Measurements from ENCODE around the gene SLC9A7. TPM values are rescaled to one million over a fixed set of nuclear protein-coding genes. Genes with fewer than 3 reads are reported as not detected.
A peak's percentile ranks its signal among the peaks of the same experiment; 100 is the strongest.

Gene SLC9A7
- total RNA-seq, 1 experiment from 2014 or later = 10.6 TPM

DNA sequence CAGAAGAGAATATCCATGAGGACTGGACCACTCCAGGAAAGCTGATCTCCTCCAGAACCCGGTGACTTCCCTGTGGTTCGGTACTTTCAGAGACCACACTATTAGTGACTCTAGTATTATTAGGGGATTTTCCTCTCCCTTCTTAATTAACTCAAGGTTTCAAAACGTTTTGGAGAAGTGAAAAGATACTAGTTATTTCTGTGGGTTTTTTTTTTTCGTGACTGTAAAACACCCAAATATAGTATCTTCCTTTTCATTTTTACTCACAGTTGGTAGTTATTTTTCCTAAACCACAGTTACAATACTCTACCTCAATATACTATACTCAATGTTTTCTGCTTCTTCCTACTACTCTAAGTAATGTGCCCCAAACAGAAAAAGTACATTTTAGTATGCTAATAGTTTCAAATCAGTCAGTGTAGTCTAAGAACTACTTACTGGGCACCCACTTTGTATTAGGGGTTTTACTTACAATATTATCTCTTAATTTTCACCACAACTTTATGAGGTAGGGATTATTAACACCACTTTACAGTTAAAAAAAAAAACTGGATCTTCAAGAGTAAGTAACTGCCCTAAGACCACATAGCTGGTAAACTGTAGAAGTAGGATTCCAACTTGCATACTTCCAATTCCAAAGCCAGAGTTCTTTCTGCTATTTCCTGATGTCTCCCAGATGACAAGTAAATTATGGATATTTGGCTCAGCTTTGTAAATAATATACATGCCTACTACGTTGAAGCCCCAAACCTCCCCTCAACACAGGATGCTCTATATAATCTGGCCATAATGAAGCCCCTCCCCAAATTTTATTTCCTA is 45.0 kb downstream of the SLC9A7 start:
- in situ Hi-C loops (cut with HindIII; ENCODE audit: low pct_unique_long_range_greater_than_20kb, low sequenced_read_pairs) = no loop called here
- no peak for DNase-seq (ENCODE audit: low read depth)

GRCh38 chrX:46712764-46713163 is 46.2 kb downstream of the SLC9A7 start:
- in situ Hi-C loops (cut with HindIII; ENCODE audit: low pct_unique_long_range_greater_than_20kb, low sequenced_read_pairs) = no loop called here
- DNase-seq (ENCODE audit: low read depth) = no peak

DNA sequence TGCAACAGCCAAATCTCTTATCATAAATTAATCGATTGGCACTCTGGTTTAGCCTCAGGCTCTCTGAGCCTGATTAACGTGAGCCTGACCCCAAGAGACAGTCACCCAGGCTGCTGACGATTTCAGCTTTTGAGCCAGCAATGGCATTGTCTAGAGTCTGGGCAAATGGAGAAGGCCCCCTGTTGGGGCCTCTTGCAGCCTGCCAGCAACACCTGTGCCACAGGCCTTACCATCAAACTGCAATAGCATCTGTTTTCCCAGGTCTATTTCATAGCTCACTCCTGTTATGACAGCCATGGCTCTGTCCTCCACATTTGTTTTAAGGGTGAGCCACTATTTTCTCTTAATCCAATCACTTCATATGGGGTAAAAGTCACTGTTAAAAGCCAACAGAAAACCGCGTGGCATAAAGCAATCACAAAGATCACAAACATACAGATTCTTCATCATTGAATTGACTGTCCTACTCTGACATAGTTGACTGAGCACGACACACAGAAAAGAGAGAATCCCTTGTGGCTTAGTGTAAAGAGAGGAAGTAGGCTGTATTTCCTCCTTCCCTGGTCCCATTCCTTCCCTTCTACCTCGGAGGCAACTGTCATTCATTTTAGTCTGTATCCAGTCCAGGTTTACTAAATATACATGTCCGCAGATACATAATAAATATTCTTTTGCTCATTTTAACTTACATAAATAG is 47.8 kb downstream of the SLC9A7 start:
- in situ Hi-C loops (cut with HindIII; ENCODE audit: low pct_unique_long_range_greater_than_20kb, low sequenced_read_pairs) = no loop called here
- DNase-seq (ENCODE audit: low read depth) = no peak

DNA sequence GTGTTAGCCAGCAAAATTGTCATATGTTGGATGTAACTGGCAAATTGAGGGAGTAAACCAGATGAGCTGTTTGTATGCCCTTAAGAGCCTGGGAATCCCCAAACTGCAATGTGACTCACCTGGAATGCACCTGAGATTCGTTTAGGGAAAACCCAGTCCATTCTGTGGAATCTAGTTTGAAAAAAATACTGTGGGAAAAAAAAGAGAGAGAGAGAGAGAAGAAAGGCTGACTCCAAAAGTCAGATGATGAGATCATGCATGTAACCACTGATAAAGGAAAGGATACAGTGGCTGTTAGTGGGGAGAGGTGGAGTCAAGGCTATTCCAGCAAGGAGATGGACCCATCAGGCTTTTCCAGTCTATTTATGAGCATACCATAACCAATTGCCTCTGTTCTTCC is 48.5 kb downstream of the SLC9A7 start:
- peak; percentile 73 for DNase-seq (ENCODE audit: low read depth)
- in situ Hi-C loops (cut with HindIII; ENCODE audit: low pct_unique_long_range_greater_than_20kb, low sequenced_read_pairs) = no loop called here

GRCh38 chrX:46707274-46707965 is 51.5 kb downstream of the SLC9A7 start:
- in situ Hi-C loops (cut with HindIII; ENCODE audit: low pct_unique_long_range_greater_than_20kb, low sequenced_read_pairs) = no loop called here
- DNase-seq (ENCODE audit: low read depth) = no peak

- no peak for DNase-seq (ENCODE audit: low read depth)
- in situ Hi-C loops (cut with HindIII; ENCODE audit: low pct_unique_long_range_greater_than_20kb, low sequenced_read_pairs) = no loop called here
Observed at GRCh38 chrX:46704767-46705386, 54.0 kb downstream of the SLC9A7 start.

- in situ Hi-C loops (cut with HindIII; ENCODE audit: low pct_unique_long_range_greater_than_20kb, low sequenced_read_pairs) = no loop called here
Observed at GRCh38 chrX:46703980-46704379, 54.9 kb downstream of the SLC9A7 start.

DNA sequence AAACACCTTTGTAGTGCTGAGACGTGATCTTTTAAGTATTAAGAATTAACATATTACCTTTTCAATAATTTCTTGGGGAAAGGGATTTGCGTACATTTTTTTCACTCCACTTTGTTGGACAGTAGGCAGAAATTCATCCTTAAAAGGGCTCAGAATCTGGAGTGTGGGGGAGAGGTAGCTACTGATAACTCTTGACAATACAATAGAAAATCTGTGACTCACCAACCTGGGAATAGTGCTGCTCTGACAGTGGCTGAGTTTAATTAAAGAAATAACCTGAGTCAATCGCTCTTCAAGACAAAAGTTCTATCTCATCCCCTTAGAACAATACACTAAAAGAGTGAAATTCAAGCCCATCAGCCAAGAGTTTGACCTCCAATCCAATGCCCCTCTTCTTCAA is 60.2 kb downstream of the SLC9A7 start:
- in situ Hi-C loops (cut with HindIII; ENCODE audit: low pct_unique_long_range_greater_than_20kb, low sequenced_read_pairs) = no loop called here
- no peak for DNase-seq (ENCODE audit: low read depth)

More at GRCh38 chrX:46703980-46704379, 54.9 kb downstream of the SLC9A7 start:
- no peak for DNase-seq (ENCODE audit: low read depth)

- in situ Hi-C loops (cut with HindIII; ENCODE audit: low pct_unique_long_range_greater_than_20kb, low sequenced_read_pairs) = no loop called here
- DNase-seq (ENCODE audit: low read depth) = no peak
Observed at GRCh38 chrX:46695491-46695890, 63.4 kb downstream of the SLC9A7 start.

DNA sequence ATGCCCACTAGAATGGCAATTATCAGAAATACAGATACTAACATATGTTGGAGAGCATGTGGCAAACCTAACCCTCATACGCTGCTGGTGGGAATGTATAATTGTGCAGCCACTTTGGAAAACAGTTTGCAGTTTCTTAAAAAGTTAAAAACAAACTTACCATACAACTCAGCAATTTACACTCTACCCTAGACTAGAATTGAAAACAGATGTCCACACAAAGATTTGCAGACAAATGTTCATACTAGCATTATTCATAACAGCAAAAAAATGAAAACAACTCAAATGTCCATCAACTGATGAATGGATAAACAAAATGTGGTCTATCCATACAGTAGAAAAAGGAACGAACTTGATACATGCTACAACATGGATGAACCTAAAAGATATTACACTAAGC is 64.4 kb downstream of the SLC9A7 start:
- no peak for DNase-seq (ENCODE audit: low read depth)
- in situ Hi-C loops (cut with HindIII; ENCODE audit: low pct_unique_long_range_greater_than_20kb, low sequenced_read_pairs) = no loop called here

DNA sequence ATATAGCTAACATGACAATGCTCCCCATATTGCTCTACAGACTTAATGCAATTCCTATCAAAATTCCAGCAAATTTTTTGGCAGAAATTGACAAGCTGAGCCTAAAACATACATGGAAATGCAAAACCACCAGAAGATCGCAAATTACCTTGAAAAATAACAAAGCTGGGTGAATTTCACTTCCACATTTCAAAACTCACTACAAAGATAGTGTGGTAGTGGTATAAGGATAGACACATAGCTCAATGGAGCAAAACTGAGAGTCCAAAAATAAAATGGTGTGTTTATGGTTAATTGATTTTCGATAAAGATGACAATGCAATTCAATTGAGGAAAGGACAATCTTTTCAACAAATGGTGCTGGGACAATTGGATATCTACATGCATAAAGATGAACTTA is 65.8 kb downstream of the SLC9A7 start:
- in situ Hi-C loops (cut with HindIII; ENCODE audit: low pct_unique_long_range_greater_than_20kb, low sequenced_read_pairs) = no loop called here
- DNase-seq (ENCODE audit: low read depth) = no peak

DNA sequence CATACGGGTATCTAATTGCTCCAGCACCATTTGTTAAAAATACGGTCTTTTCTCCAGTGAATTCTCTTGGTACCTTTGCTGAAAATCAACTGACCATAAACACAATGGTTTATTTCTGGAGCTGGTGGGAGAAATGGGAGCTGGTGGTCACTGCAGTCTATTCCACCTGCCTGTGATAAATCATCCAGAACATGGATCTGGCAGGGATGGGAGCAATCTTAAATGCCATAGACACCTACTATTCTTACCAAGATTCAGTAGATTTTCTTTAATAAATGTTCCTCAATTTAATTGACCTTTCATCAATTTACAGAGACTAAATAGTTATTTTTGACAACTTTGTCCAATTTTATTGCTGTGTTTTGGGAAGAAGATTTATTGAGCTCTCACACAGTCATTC is 68.1 kb downstream of the SLC9A7 start:
- in situ Hi-C loops (cut with HindIII; ENCODE audit: low pct_unique_long_range_greater_than_20kb, low sequenced_read_pairs) = no loop called here
- no peak for DNase-seq (ENCODE audit: low read depth)

- in situ Hi-C loops (cut with HindIII; ENCODE audit: low pct_unique_long_range_greater_than_20kb, low sequenced_read_pairs) = no loop called here
- DNase-seq (ENCODE audit: low read depth) = no peak
Observed at GRCh38 chrX:46687619-46688018, 71.3 kb downstream of the SLC9A7 start.

GRCh38 chrX:46686003-46686645 is 72.8 kb downstream of the SLC9A7 start:
- peak; percentile 15 for DNase-seq (ENCODE audit: low read depth)

DNA sequence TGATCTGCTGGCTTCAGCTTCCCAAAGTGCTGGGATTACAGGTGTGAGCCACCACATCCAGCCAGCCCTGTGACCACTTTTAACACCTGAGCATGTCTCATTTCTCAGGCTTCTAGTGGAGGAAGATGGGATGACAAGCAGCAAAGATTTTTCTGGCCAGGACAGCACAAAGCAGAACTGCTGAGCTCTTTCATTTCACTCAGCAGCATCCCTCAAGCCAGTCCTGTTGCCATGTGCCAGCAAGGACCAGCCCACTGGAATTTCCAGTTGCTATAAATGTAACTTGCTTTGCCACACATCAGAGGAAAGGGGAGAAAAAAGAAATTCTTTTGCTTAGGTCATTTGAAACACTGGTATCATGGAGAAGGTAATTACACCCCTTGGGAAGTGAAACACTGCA is 75.9 kb downstream of the SLC9A7 start:
- DNase-seq (ENCODE audit: low read depth) = no peak
- in situ Hi-C loops (cut with HindIII; ENCODE audit: low pct_unique_long_range_greater_than_20kb, low sequenced_read_pairs) = no loop called here

More at GRCh38 chrX:46686003-46686645, 72.8 kb downstream of the SLC9A7 start:
- in situ Hi-C loops (cut with HindIII; ENCODE audit: low pct_unique_long_range_greater_than_20kb, low sequenced_read_pairs) = no loop called here

- no peak for DNase-seq (ENCODE audit: low read depth)
- in situ Hi-C loops (cut with HindIII; ENCODE audit: low pct_unique_long_range_greater_than_20kb, low sequenced_read_pairs) = no loop called here
Observed at GRCh38 chrX:46681849-46682248, 77.1 kb downstream of the SLC9A7 start.

GRCh38 chrX:46678232-46678631 is 80.7 kb downstream of the SLC9A7 start:
- no peak for DNase-seq (ENCODE audit: low read depth)
- in situ Hi-C loops (cut with HindIII; ENCODE audit: low pct_unique_long_range_greater_than_20kb, low sequenced_read_pairs) = no loop called here
